HEK293T (cell line): ENCODE results near the gene FBXW5.
A peak's percentile ranks its signal among the peaks of the same experiment; 100 is the strongest.

Experiments
- CTCF ChIA-PET: fragments of 350-600 bp; formaldehyde crosslinking; extraction: SDS; loops from one replicate; lab custom pipeline; 2021; ENCODE audit warnings: antibody characterized with exemption, inconsistent platforms; lab: Yijun Ruan, JAX
- POLR2A ChIA-PET: fragments of 350-600 bp; formaldehyde crosslinking; extraction: SDS; loops from one replicate; lab custom pipeline; 2020; ENCODE audit warnings: antibody characterized with exemption, inconsistent platforms; lab: Yijun Ruan, JAX
- DNase-seq: peaks from one replicate; pipeline ENCODE4 v3.0.0; 2012; ENCODE audit warnings: mixed read lengths; ENCODE audit errors: extremely low spot score
- ARNT ChIP-seq: fragments of 450-650 bp; IDR thresholded peaks from 2 replicates; pipeline ENCODE4 v1.6.1; 2017; ENCODE audit warnings: mild to moderate bottlenecking
- BHLHE40 ChIP-seq: fragments of 450-650 bp; IDR thresholded peaks from 2 replicates; pipeline ENCODE4 v1.6.1; 2016; ENCODE audit warnings: mild to moderate bottlenecking, moderate library complexity, borderline replicate concordance
- CTBP1 ChIP-seq: fragments of 450-650 bp; IDR thresholded peaks from 2 replicates; pipeline ENCODE4 v1.6.1; 2016; ENCODE audit warnings: borderline replicate concordance
- ELF4 ChIP-seq: fragments of 450-650 bp; IDR thresholded peaks from 2 replicates; pipeline ENCODE4 v1.6.1; 2017; ENCODE audit warnings: antibody characterized with exemption
- FOXA1 ChIP-seq: fragments of 450-650 bp; IDR thresholded peaks from 2 replicates; pipeline ENCODE4 v1.6.1; 2016; ENCODE audit warnings: mild to moderate bottlenecking
- FOXK2 ChIP-seq: fragments of 450-650 bp; IDR thresholded peaks from 2 replicates; pipeline ENCODE4 v1.6.1; 2016; ENCODE audit warnings: mild to moderate bottlenecking
- FOXM1 ChIP-seq: fragments of 450-650 bp; IDR thresholded peaks from 2 replicates; pipeline ENCODE4 v1.6.1; 2017; ENCODE audit warnings: mild to moderate bottlenecking, borderline replicate concordance
- HDGF ChIP-seq: fragments of 450-650 bp; IDR thresholded peaks from 2 replicates; pipeline ENCODE4 v1.6.1; 2017; ENCODE audit warnings: antibody characterized with exemption, borderline replicate concordance
- L3MBTL2 ChIP-seq: fragments of 450-650 bp; conservative IDR thresholded peaks from 2 replicates; pipeline ENCODE4 v1.6.1; 2016; ENCODE audit warnings: mild to moderate bottlenecking
- LEF1 ChIP-seq: fragments of 450-650 bp; IDR thresholded peaks from 2 replicates; pipeline ENCODE4 v1.6.1; 2017; ENCODE audit warnings: mild to moderate bottlenecking, borderline replicate concordance
- NFRKB ChIP-seq: fragments of 450-650 bp; IDR thresholded peaks from 2 replicates; pipeline ENCODE4 v1.6.1; 2016; ENCODE audit warnings: mild to moderate bottlenecking, moderate library complexity
- SP1 ChIP-seq: fragments of 450-650 bp; IDR thresholded peaks from 2 replicates; pipeline ENCODE4 v1.6.1; 2017
- SUZ12 ChIP-seq: fragments of 450-650 bp; IDR thresholded peaks from 2 replicates; pipeline ENCODE4 v1.6.1; 2016; ENCODE audit warnings: mild to moderate bottlenecking
- TARDBP ChIP-seq: fragments of 450-650 bp; IDR thresholded peaks from 2 replicates; pipeline ENCODE4 v1.6.1; 2016
- ZNF384 ChIP-seq: fragments of 450-650 bp; IDR thresholded peaks from 2 replicates; pipeline ENCODE4 v1.6.1; 2016
- TF ChIP-seq, protein P1 (sequence below): fragments of 450-650 bp; IDR thresholded peaks from 2 replicates; pipeline ENCODE4 v1.6.1; 2016

The FBXW5 gene

DNA sequence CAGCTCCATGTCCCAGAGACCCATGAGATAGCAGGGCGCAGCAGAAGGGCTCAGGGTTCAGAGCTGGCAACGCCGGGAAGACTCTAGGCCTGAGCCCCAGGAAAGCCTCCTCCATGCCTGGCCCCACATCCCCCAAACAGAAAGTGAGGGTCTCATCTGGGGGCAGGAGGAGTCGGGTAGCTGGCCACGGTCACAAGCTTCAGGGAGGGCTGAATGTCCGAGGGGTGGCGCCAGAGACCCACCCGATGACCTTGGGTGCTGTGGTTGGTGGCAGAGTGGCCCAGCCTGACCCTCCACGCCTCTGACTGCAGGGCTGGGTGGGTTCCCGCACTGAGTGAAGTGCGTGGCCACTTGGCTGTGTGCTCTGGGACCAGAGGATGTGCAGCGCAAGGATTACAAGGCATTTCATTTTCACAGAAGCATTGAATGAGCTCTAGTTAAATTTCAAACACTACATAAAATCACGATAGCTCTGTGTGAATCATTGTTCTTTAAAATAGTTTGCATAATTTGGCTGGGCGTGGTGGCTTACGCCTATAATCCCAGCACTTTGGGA, 3.5 kb upstream of the FBXW5 start:
- no peak for DNase-seq
- ChIA-PET POLR2A (interaction anchor here (0.7 to 3.8 kb wide), 6 partner anchors 9 to 88 kb away, joined by 3 to 14 read pairs (median 4); partner anchors contain the start of gene PAXX), CTCF (interaction anchor here (0.8 to 2.5 kb wide), 17 partner anchors 9 to 190 kb away, joined by 3 to 45 read pairs (median 4); partner anchors contain the start of genes ABCA2, CLIC3 and LCN8)
- no peak for TF ChIP-seq TARDBP
- TF ChIP-seq FOXM1 = no peak
- no peak for TF ChIP-seq LEF1
- no peak for TF ChIP-seq FOXK2
- TF ChIP-seq FOXA1 = no peak
- no peak for TF ChIP-seq ELF4
- TF ChIP-seq SUZ12 = no peak
- TF ChIP-seq BHLHE40 = no peak
- TF ChIP-seq SP1 = no peak
- TF ChIP-seq HDGF = no peak
- no peak for TF ChIP-seq L3MBTL2
- no peak for TF ChIP-seq ARNT
- TF ChIP-seq ZNF384 = no peak
- TF ChIP-seq NFRKB = no peak
- no peak for TF ChIP-seq CTBP1

DNA sequence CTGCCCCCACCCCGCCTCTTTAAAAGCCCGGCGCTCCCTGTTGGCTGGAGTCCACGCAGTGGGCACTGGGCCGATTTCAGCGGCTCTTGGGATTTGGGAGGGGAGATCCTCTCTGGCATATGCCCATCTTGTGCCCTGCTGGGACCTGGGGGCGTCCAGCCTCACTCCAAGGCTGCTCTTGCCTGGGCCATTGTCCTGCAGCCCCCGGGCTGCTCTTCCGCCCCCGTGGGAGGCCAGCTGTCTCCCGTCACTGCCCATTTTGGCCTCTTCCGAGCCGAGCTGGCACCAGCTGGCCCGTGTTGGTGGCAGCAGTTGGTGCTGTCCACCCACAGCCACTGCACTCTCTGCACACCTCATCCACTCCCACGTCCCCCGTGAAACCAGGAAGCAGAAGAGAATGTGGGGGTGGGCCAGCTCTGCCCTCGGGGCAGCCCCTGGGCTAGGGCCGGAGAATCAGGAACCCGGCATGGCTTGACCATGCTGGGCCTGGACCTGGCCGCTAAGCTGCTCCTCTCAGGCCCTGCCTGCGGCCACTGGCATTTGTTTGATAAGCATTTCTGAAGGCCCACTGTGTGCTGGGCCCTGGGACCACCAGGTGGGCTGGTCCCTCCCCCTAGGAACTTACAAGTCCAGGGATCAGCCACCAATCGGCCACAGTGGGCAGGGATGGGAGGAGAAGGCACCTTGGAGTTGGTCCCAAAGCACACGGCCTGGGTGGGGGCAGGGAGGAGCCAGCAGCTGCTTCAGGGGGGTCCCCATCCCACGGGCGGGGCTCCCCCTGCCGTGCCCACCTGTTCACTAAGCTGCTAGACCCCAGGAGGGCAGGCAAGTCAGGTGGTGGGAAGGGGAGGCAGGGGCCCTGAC, 2.7 kb upstream of the FBXW5 start:
- DNase-seq = no peak
- POLR2A ChIA-PET = interaction anchor here (0.7 to 3.8 kb wide), 5 partner anchors 8 to 89 kb away, joined by 3 to 14 read pairs (median 4); partner anchors contain the start of gene PAXX
- TF ChIP-seq FOXK2 (no peak), BHLHE40 (no peak), FOXA1 (no peak), HDGF (no peak), SUZ12 (no peak), CTBP1 (no peak), SP1 (no peak), LEF1 (no peak), FOXM1 (no peak), L3MBTL2 (no peak), ELF4 (no peak), ARNT (no peak), TARDBP (no peak), ZNF384 (no peak), NFRKB (no peak)
- TF ChIP-seq, protein P1, sequence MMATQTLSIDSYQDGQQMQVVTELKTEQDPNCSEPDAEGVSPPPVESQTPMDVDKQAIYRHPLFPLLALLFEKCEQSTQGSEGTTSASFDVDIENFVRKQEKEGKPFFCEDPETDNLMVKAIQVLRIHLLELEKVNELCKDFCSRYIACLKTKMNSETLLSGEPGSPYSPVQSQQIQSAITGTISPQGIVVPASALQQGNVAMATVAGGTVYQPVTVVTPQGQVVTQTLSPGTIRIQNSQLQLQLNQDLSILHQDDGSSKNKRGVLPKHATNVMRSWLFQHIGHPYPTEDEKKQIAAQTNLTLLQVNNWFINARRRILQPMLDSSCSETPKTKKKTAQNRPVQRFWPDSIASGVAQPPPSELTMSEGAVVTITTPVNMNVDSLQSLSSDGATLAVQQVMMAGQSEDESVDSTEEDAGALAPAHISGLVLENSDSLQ = no peak
- CTCF ChIA-PET = interaction anchor here (1.0 to 2.5 kb wide), 13 partner anchors 8 to 190 kb away, joined by 3 to 45 read pairs (median 5); partner anchors contain the start of genes ABCA2, CLIC3 and LCN8

DNA sequence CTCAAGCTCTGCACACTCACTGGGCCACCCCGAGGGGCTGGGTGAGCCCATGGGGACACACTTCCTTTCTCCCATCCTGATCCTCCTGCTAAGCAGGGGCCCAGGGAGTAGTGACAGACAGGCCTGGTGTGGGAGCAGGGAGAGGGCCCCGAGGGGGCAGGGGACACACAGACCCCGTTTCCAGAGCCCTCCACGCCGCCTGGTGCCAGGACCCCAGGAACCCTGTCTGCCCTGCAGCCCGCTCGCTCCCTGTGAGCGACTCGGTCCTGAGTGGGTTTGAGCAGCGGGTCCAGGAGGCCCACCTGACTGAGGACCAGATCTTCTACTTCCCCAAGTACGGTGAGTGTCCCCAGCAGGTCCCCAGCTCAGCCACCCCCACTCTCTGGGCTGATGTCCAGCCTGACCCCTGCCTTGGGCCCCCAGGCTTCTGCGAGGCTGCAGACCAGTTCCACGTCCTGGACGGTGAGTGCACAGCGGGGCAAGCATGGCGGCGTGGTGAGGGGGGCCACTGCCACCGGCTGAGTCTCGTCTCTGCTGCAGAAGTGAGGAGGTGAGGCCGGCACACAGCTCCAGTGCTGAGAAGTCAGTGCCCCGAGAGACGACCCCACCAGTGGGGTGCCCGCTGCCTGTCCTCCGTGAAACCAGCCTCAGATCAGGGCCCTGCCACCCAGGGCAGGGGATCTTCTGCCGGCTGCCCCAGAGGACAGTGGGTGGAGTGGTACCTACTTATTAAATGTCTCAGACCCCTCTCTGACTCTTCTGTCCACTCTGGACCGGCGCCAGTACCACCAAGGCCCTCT, 1.9 kb upstream of the FBXW5 start:
- no peak for TF ChIP-seq ARNT
- no peak for TF ChIP-seq TARDBP
- TF ChIP-seq SP1 = no peak
- no peak for TF ChIP-seq HDGF
- TF ChIP-seq NFRKB = no peak
- TF ChIP-seq CTBP1 = no peak
- no peak for TF ChIP-seq SUZ12
- TF ChIP-seq BHLHE40 = no peak
- no peak for TF ChIP-seq FOXK2
- ChIA-PET POLR2A (no interaction called here), CTCF (interaction anchor here (0.6 to 2.5 kb wide), 3 partner anchors 88 to 140 kb away, joined by 3 to 45 read pairs (median 3); partner anchors contain the start of gene MAN1B1)
- no peak for DNase-seq

DNA sequence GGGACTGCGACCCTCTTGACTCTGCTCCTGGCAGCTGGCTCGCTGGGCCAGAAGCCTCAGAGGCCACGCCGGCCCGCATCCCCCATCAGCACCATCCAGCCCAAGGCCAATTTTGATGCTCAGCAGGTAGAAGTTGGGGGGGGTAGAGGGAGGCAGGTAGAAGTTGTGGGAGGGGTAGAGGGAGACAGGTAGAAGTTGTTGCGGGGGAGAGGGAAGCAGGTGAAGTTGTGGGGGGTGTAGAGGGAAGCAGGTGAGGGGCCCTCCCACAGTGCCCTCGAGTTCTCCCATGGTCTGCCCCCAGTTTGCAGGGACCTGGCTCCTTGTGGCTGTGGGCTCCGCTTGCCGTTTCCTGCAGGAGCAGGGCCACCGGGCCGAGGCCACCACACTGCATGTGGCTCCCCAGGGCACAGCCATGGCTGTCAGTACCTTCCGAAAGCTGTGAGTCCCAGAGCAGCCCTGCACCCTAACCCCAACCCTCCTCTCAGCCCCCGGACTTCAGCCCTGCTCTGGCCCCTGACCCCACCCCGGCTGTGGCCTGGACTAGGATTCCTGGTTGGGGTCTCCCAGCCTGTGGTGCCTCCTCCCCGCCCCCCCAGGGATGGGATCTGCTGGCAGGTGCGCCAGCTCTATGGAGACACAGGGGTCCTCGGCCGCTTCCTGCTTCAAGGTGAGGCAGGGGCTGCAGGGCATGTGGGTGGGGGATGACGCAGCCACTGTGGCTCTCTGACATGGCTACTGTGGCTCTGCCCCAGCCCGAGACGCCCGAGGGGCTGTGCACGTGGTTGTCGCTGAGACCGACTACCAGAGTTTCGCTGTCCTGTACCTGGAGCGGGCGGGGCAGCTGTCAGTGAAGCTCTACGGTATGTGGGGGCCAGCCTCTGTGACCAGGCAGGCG, 1.0 kb upstream of the FBXW5 start:
- DNase-seq = no peak
- CTCF ChIA-PET = interaction anchor here (0.6 to 1.4 kb wide), 2 partner anchors 89 to 141 kb away, joined by 3 read pairs; partner anchors contain the start of gene MAN1B1
- POLR2A ChIA-PET = no interaction called here
- no peak for TF ChIP-seq FOXK2
- TF ChIP-seq HDGF = no peak
- no peak for TF ChIP-seq SP1
- TF ChIP-seq NFRKB = no peak
- TF ChIP-seq TARDBP = no peak
- no peak for TF ChIP-seq FOXA1
- no peak for TF ChIP-seq ELF4
- TF ChIP-seq, protein P1 = no peak
- no peak for TF ChIP-seq FOXM1
- TF ChIP-seq LEF1 = no peak
- TF ChIP-seq CTBP1 = no peak

DNA sequence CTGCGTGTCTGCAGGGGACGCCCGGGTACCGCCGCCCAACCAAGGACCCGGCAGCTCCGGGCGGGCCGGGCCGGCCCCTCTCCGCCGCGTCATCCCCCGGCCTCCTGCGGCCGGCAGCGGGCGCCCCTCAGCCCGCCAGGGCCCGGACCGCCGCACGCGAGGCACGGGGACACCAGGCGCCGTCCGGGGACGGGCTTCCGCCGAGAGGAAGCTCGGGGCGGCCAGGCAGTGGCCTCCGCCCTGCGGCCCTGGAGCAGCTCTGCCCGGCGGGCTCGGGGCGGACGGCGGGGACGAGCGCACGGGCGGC, 373 bp downstream of the FBXW5 start:
- ChIA-PET POLR2A (interaction anchor here (0.8 to 1.0 kb wide), 2 partner anchors 48 to 96 kb away, joined by 3 to 4 read pairs; partner anchors contain the start of gene PAXX), CTCF (no interaction called here)
- DNase-seq = peak; percentile 62
- no peak for TF ChIP-seq BHLHE40
- no peak for TF ChIP-seq LEF1
- no peak for TF ChIP-seq ZNF384
- TF ChIP-seq SUZ12 = no peak
- TF ChIP-seq CTBP1 = no peak
- no peak for TF ChIP-seq FOXM1
- no peak for TF ChIP-seq FOXA1
